Endothelial cell of umbilical vein (primary cell): Measurements from ENCODE around the gene RAPGEF4.

ENCODE experiments used
- EZH2 ChIP-seq: IDR thresholded peaks from 2 replicates; pipeline ENCODE4 v1.6.1; 2012; ENCODE audit warnings: borderline replicate concordance, low read depth, mild to moderate bottlenecking, moderate library complexity, low read length, inconsistent platforms; ENCODE audit not compliant: severe bottlenecking
- GATA2 ChIP-seq: IDR thresholded peaks from 2 replicates; pipeline ENCODE4 v1.7.0; 2011; ENCODE audit warnings: low read depth, mild to moderate bottlenecking, moderate library complexity, mixed read lengths, low read length; ENCODE audit not compliant: insufficient read length, insufficient read depth
- JUN ChIP-seq: IDR thresholded peaks from 2 replicates; pipeline ENCODE4 v1.6.1; 2011; ENCODE audit warnings: borderline replicate concordance, low read depth; ENCODE audit not compliant: insufficient read length, insufficient read depth
- MYC ChIP-seq: IDR thresholded peaks from one replicate; pipeline ENCODE4 v1.6.1; 2011; ENCODE audit warnings: mild to moderate bottlenecking, low read depth, low read length
- POLR2A ChIP-seq: IDR thresholded peaks from 2 replicates; pipeline ENCODE4 v1.6.1; 2012; ENCODE audit warnings: low read depth, mild to moderate bottlenecking, control low read depth, low read length
- POLR2AphosphoS5 ChIP-seq: IDR thresholded peaks from 2 replicates; pipeline ENCODE4 v1.6.1; 2012; ENCODE audit warnings: low read depth, mild to moderate bottlenecking, control low read depth, low read length, moderate library complexity; ENCODE audit not compliant: insufficient read depth
- TF ChIP-seq, protein P1 (sequence below), 2 donors: IDR thresholded peaks; 1 replicate in 1 of 2; 2 replicates in 1 of 2; pipeline ENCODE4 v1.5.1; 2011; ENCODE audit warnings: low read length in 2 of 2, mild to moderate bottlenecking in 2 of 2, moderate library complexity in 2 of 2, control low read depth in 1 of 2, inconsistent platforms in 1 of 2, low read depth in 1 of 2; ENCODE audit not compliant: insufficient read depth in 1 of 2; ENCODE audit errors: extremely low read depth in 1 of 2
- TF ChIP-seq, protein P2 (sequence below): IDR thresholded peaks from 2 replicates; pipeline ENCODE4 v1.6.1; 2011; ENCODE audit not compliant: insufficient read depth, insufficient read length

DNA sequence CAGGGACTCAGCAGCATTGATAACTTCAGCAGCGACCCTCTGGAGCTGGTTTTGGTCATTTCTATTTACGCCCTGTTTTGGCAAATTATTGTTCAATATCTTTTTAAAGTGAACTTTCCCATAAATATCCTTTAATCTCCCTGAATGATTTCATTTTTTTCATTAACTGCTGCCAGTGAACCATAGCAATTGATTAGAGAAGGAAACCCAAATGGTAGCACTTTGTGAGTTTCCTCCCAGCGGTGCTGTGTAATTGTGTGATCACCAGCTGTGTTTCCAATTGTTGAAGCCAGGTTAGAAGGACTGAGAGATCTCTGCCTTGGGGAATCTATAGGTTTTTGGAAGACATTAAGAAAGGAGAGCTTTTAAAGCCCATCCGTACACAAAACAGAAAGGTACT is 356.3 kb downstream of the RAPGEF4 start:
- TF ChIP-seq JUN (no peak), POLR2A (no peak), EZH2 (no peak), MYC (no peak), POLR2AphosphoS5 (no peak), GATA2 (no peak)
- TF ChIP-seq, protein P1, sequence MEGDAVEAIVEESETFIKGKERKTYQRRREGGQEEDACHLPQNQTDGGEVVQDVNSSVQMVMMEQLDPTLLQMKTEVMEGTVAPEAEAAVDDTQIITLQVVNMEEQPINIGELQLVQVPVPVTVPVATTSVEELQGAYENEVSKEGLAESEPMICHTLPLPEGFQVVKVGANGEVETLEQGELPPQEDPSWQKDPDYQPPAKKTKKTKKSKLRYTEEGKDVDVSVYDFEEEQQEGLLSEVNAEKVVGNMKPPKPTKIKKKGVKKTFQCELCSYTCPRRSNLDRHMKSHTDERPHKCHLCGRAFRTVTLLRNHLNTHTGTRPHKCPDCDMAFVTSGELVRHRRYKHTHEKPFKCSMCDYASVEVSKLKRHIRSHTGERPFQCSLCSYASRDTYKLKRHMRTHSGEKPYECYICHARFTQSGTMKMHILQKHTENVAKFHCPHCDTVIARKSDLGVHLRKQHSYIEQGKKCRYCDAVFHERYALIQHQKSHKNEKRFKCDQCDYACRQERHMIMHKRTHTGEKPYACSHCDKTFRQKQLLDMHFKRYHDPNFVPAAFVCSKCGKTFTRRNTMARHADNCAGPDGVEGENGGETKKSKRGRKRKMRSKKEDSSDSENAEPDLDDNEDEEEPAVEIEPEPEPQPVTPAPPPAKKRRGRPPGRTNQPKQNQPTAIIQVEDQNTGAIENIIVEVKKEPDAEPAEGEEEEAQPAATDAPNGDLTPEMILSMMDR (IDR thresholded peaks at IDR 0.05; ENCODE audit: extremely low read depth in 1 of 2, insufficient read depth in 1 of 2, low read depth in 1 of 2, low read length in 2 of 2), result no peak
- TF ChIP-seq, protein P2, sequence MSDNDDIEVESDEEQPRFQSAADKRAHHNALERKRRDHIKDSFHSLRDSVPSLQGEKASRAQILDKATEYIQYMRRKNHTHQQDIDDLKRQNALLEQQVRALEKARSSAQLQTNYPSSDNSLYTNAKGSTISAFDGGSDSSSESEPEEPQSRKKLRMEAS, result no peak
